Measurements from ENCODE around the gene CYP24A1. TPM values are rescaled to one million over a fixed set of nuclear protein-coding genes. Genes with fewer than 3 reads are reported as not detected.

CYP24A1 gene
- total RNA-seq, 1 donor from 2014 or later, result not detected

GRCh38 chr20:54148947-54149764 lies 24.6 kb downstream of the CYP24A1 start:
- H3K4me1 ChIP-seq, result no peaks in the 10 kb centered on the region
- intact Hi-C loops (cut with micrococcal nuclease), result no loop called here
- TF ChIP-seq, protein P1, sequence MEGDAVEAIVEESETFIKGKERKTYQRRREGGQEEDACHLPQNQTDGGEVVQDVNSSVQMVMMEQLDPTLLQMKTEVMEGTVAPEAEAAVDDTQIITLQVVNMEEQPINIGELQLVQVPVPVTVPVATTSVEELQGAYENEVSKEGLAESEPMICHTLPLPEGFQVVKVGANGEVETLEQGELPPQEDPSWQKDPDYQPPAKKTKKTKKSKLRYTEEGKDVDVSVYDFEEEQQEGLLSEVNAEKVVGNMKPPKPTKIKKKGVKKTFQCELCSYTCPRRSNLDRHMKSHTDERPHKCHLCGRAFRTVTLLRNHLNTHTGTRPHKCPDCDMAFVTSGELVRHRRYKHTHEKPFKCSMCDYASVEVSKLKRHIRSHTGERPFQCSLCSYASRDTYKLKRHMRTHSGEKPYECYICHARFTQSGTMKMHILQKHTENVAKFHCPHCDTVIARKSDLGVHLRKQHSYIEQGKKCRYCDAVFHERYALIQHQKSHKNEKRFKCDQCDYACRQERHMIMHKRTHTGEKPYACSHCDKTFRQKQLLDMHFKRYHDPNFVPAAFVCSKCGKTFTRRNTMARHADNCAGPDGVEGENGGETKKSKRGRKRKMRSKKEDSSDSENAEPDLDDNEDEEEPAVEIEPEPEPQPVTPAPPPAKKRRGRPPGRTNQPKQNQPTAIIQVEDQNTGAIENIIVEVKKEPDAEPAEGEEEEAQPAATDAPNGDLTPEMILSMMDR (IDR thresholded peaks at IDR 0.05; ENCODE audit: borderline replicate concordance), result no peak
- H3K36me3 ChIP-seq, result no peaks in the 10 kb centered on the region
- H3K9me3 ChIP-seq (replicated peaks), result no peaks in the 10 kb centered on the region
- H3K4me3 ChIP-seq, result no peak overlapping the region
- peaks cover 29% of the 10 kb centered on the region for H3K27me3 ChIP-seq (ENCODE audit: low read depth)
- no peak overlapping the region for H3K27ac ChIP-seq (replicated peaks)
- no peak for DNase-seq

DNA sequence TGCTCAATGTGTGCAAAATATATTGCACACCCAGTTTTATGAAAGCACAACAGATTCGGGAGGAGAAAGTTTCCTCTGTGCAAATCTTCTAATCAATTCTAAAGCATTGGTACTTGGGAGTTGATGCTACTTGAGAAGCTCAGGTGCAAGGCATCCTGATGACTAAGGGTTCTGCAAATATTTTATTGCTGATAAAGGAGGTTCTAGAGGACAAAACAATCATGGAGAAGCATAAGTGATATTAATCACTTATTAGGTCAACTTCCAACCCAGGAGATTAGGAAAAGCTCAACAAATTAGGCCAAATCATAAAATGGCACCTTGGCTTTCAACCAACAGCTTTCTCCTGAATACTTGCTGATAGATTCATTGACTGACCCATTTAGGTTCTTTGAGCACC lies 27.1 kb downstream of the CYP24A1 start:
- Histone ChIP-seq H3K9me3 (replicated peaks) (peaks cover 4% of the 10 kb centered on the region), H3K4me1 (no peaks in the 10 kb centered on the region), H3K4me3 (no peak overlapping the region), H3K27ac (replicated peaks) (no peak overlapping the region), H3K27me3 (ENCODE audit: low read depth) (peaks cover 31% of the 10 kb centered on the region), H3K36me3 (no peaks in the 10 kb centered on the region)
- TF ChIP-seq, protein P1 (IDR thresholded peaks at IDR 0.05; ENCODE audit: borderline replicate concordance), result no peak
- intact Hi-C loops (cut with micrococcal nuclease), result no loop called here
- DNase-seq, result no peak

GRCh38 chr20:54144847-54145414 lies 28.9 kb downstream of the CYP24A1 start:
- Histone ChIP-seq H3K9me3 (replicated peaks) (peaks cover 9% of the 10 kb centered on the region), H3K36me3 (no peaks in the 10 kb centered on the region), H3K27me3 (ENCODE audit: low read depth) (peaks cover 27% of the 10 kb centered on the region), H3K27ac (replicated peaks) (no peak overlapping the region), H3K4me3 (no peak overlapping the region), H3K4me1 (no peaks in the 10 kb centered on the region)
- TF ChIP-seq, protein P1 (IDR thresholded peaks at IDR 0.05; ENCODE audit: borderline replicate concordance), result no peak
- DNase-seq, result no peak
- intact Hi-C loops (cut with micrococcal nuclease), result no loop called here

GRCh38 chr20:54140927-54141566 lies 32.7 kb downstream of the CYP24A1 start:
- no peaks in the 10 kb centered on the region for H3K36me3 ChIP-seq
- no peak overlapping the region for H3K4me3 ChIP-seq
- intact Hi-C loops (cut with micrococcal nuclease), result no loop called here
- H3K9me3 ChIP-seq (replicated peaks), result peaks cover 9% of the 10 kb centered on the region
- TF ChIP-seq, protein P1 (IDR thresholded peaks at IDR 0.05; ENCODE audit: borderline replicate concordance), result no peak
- no peak overlapping the region for H3K27ac ChIP-seq (replicated peaks)
- peaks cover 32% of the 10 kb centered on the region for H3K27me3 ChIP-seq (ENCODE audit: low read depth)
- no peaks in the 10 kb centered on the region for H3K4me1 ChIP-seq
- DNase-seq, result no peak

- Histone ChIP-seq H3K36me3 (no peaks in the 10 kb centered on the region), H3K27ac (replicated peaks) (no peak overlapping the region), H3K4me1 (no peaks in the 10 kb centered on the region), H3K27me3 (ENCODE audit: low read depth) (peaks cover 38% of the 10 kb centered on the region), H3K4me3 (no peak overlapping the region), H3K9me3 (replicated peaks) (peaks cover 13% of the 10 kb centered on the region)
- TF ChIP-seq, protein P1 (IDR thresholded peaks at IDR 0.05; ENCODE audit: borderline replicate concordance), result no peak
- DNase-seq, result no peak
- intact Hi-C loops (cut with micrococcal nuclease), result no loop called here
These were observed 33.3 kb downstream of the CYP24A1 start for GRCh38 chr20:54140486-54140885.

All from left ventricle myocardium inferior (tissue), 1 donor.